Inflammatory macrophage (primary cell): ENCODE results near the gene CAMLG.
"Not testable (repeated sequence)": the region's sequence is repeated elsewhere in the genome, so short reads cannot be mapped to it uniquely, and the experiment has no call there.

Source experiments
- DNase-seq, 2 donors: peaks; one replicate each; pipeline ENCODE4 v3.0.0-alpha.2; 2020 to 2022
- total RNA-seq, 18 experiments: gene quantifications; one replicate each; lab custom pipeline; 2026; ENCODE audit warnings: mixed read lengths in 6 of 18, inconsistent platforms in 2 of 18; lab: John Stamatoyannopoulos, UW

The CAMLG gene
- 8.6 to 31.4 (median 17.5) reads per million in 18 experiments for total RNA-seq

DNA sequence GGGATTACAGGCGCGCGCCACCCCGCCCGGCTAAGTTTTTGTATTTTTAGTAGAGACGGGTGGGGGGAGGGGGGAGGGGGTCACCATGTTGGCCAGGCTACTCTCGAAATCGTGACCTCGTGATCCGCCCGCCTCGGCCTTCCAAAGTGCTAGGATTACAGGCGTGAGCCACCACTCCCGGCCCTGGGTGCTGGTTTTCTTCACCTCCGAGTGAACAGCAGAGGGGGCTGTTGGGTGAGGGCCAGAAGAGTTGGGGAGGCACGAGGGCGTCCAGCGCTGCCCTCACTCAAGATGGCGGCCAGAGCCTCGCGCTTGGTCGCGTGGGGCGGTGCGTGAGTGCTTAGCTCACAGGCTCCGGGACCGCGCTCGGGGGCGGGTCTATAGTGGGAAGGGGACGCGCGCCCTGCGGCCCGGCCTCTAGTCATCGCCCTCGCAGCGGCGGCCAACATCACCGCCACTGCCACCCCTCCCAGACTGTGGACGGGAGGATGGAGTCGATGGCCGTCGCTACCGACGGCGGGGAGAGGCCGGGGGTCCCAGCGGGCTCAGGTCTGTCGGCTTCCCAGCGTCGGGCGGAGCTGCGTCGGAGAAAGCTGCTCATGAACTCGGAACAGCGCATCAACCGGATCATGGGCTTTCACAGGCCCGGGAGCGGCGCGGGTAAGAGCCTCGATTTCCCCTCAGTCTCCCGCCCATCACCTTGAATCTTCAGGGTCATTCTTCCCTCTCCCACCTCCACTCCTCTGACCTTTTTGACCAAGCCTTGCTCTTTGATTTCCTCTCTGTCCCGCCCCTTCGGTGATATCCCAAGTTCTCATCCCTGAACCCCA lies at the start of gene CAMLG:
TSS of gene CAMLG (plus strand) at position 416 of the 830 bp plus-strand sequence. CDS start at position 489, 73 bp downstream.
- DNase-seq: peak; percentile 99

DNA sequence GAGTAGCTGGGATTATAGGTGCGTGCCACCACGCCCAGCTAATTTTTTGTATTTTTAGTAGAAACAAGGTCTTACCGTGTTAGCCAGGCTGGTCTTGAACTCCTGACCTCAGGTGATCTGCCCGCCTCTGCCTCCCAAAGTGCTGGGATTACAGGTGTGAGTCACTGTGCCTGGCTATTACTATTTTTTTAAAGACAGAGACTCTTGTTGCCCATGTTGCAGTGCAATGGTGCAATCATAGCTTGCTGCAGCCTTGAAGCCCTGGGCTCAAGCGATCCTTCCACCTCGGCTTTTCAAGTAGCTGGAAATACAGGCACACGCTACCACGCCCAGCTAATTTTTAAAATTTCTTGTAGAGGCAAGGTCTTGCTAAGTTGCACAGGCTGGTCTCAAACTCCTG lies 48.2 kb upstream of the CAMLG start:
- not testable (repeated sequence) for DNase-seq

GRCh38 chr5:134692722-134693121 lies 45.6 kb upstream of the CAMLG start:
- DNase-seq: no peak

DNA sequence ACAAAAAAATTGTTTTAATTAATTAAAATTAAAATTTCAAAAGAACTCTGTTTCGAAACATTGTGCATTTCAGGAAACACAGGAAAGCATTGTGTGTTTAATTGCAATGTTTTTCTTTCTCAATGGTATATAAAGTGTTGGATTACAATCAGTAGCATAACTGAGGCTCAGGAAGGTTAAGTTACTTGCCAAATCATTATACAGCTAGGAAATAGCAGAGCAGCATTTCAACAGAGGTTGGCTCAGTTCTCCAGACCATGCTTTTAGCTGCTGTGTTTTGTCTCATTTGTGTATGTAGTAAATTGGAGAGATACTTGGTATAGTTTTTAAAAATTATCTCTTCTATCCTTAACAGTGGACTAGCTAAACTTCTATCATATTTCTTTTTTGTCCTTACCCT lies 30.0 kb upstream of the CAMLG start:
- DNase-seq: no peak

DNA sequence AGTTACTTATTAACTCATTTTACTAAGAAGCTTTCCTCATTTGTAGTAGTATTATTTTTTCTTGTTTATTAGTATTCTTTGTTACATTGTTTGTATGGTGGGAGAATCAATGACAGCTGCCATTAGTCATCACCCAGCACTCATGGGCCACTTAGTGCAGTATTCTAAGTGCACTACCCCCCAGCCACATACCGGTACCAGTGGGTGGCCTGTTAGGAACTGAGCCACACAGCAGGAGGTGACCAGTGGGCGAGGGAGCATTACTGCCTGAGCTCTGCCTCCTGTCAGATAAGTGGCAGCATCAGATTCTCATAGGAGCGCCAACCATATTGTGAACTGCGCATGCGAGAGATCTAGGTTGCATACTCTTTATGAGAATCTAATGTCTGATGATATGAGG lies 24.2 kb upstream of the CAMLG start:
- DNase-seq: no peak

DNA sequence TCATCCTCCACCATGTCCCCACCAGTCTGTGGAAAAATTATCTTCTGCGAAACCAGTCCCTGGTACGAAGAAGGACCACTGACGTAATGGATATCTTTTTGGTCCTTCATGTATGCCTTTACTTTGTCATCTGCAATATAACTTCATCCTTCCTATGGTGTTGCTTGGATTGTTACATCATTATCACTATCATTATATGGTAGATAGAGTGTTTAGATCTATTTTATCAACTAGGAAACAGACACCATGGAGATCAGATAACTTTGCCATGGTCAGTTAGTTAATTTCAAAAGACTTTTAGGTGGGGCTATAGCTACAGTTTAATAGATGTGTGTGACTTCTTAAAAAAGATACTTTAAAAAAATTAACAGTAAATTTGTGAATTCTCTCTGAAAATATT lies 23.8 kb upstream of the CAMLG start:
- no peak for DNase-seq

GRCh38 chr5:134715466-134715865 lies 22.9 kb upstream of the CAMLG start:
- not testable (repeated sequence) for DNase-seq

DNA sequence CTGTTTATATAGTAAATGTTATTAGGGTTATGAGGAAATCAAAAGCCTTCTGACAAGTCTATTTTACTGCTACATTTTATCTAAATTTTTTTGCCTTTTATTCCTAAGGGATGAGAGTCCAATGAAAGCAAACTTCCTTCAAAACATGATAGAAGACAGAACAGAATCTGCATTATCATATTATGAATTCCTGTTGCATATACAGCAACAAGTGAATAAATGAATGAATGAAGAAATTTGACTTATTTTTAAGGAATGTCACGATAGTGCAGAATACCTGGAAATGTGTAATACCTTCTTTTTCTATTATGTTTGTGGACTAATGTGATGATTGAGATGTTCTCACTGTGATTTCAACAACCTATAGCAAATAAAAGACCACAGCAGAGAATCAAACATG lies 13.5 kb upstream of the CAMLG start:
- no peak for DNase-seq

DNA sequence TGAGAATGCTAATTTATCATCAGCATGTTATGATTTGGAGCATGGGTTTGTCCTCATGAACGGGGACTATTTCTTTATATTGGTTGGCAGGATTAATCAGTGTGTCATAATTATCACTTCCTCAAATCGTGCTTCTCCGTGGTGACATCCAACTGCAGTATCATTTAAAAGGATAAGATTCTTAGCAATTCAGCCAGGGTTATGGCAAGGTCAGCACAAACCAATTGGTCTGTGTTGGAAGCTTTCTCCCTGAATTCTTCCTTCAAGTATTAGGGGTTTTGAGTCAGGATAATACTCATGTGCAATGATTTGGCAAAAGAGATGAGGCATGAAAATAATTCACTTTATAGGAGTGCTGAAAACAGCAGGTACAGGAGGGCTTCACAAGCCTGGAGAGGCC lies 5.5 kb upstream of the CAMLG start:
- peak in 1 of 2 donors; percentile 6 for DNase-seq

DNA sequence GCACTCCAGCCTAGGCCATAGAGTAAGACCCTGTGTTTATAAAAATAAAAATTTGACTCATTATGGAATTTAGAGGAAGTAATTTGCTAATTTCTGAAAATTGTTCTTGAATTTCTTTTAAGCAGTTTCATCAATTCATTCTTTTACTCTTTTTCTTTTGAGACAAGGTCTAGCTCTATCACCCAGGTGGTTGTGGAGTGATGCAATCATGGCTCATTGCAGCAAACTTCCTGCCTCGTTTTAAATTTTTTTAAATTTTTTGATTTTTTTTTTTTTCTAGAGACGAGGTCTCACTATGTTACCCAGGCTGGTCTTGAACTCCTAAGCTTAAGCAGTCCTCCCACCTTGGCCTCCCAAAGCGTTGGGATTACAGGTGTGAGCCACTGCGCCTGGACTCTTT lies 3.1 kb upstream of the CAMLG start:
- no peak for DNase-seq

DNA sequence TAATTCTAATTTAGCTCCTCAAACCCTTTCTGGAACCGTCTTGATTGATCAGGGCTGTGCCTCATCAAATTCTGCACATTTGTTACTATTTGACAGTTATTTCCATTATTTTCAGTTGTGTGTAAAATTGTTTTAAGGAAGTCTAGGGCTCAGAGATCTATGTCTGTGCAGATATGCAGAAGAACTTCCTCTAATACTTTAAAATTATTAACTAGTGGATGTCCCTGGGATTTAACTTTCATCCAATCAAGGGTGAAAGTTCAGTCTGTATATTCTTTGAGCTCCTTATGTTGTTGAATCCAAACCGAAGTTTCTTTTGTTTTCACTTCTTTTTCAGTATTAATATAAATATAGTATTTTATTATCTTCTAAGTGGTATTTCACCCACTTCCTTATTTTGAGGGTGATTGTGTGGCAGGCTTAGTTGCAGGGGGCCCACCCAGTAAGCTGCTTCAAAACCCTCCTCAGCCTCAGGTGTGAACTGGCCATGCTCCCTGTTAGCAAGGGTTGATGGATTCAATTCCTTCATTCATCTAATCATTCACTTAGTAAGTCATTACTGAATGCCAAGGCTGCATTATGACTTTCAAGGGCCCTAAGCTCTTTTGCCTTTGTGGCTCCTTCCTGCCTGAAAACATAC lies 2.1 kb upstream of the CAMLG start:
- peak; percentile 4 to 64 for DNase-seq

- peak; percentile 42 to 46 for DNase-seq
These were observed 764 bp downstream of the CAMLG start for GRCh38 chr5:134738963-134739661.

GRCh38 chr5:134741052-134741451 lies 2.7 kb downstream of the CAMLG start:
- DNase-seq: no peak

- DNase-seq: no peak
These were observed 3.8 kb downstream of the CAMLG start for GRCh38 chr5:134742134-134742533.

DNA sequence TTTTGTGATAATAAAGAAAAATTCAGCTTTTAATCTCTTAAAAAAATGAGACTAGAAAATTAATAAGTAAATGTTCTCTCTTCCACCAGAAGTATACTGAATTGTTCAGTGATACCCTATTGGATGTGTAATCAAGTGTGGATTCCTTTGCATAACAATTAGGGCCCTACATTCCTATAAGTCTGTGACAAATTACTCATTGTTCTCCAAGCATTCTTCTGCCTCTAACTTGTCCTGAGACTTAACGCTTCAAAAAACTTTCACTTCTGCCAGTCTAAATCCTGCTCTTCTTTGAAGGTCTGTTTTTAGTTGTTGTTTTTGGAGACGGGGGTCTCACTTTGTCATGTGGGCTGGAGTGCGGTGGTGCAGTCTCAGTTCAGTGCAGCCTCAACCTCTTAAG lies 11.1 kb downstream of the CAMLG start:
- no peak for DNase-seq

GRCh38 chr5:134758176-134758503 lies 19.8 kb downstream of the CAMLG start:
- DNase-seq: no peak

GRCh38 chr5:134758504-134759341 lies 20.4 kb downstream of the CAMLG start, which contains the start of gene DDX46:
TSS of gene DDX46 (plus strand) at chr5:134758779. CDS start at chr5:134758939, 160 bp downstream.
- DNase-seq: peak; percentile 94

DNA sequence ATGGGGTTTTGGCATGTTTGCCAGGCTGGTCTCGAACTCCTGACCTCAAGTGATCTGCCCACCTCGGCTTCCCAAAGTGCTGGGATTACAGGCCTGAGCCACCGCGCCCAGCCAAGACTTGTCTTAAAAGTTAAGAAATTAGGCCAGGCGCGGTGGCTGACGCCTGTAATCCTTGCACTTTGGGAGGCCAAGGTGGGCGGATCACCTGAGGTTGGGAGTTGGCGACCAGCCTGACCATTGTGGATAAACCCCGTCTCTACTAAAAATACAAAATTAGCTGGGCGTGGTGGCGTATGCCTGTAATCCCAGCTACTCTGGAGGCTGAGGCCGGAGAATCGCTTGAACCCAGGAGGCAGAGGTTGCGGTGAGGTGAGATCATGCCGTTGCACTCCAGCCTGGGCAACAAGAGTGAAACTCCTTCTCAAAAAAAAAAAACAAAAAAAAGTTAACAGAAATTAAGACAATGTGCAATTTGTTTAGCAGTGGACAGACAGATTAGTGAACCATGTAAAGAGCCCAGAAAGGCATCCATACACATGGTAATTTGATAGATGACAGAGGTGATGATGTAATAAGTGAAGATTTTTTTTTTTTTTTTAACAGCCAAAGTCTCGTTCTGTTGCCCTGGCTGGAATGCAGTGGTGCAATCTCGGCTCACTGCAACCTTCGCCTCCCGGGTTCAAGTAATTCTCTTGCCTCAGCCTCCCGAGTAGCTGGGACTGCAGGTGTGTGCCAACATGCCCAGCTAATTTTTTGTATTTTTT lies 29.4 kb downstream of the CAMLG start:
- DNase-seq: not testable (repeated sequence)

GRCh38 chr5:134769206-134769605 lies 30.9 kb downstream of the CAMLG start:
- peak; percentile 33 to 41 for DNase-seq

DNA sequence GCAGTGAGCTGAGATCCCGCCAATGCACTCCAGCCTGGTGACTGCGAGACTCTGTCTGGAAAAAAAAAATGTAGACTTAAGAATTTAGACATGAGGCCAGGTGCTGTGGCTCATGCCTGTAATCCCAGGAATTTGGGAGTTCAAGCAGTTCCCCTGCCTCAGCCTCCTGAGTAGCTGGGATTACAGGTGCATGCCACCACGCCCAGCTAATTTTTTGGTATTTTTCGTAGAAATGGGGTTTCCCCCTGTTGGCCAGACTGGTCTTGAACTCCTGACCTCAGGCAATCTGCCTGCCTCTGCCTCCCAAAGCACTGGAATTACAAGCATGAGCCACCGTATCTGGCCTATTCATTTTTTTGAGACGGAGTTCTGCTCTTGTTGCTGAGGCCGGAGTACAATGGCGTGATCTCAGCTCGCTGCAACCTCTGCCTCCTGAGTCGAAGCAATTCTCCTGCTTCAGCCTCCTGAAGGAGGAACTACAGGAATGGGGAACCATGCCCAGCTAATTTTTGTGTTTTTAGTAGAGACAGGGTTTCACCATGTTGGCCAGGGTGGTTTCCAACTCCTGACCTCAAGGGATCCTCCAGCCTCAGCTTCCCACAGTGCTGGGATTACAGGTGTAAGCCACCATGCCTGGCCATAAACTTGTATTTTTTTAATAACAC lies 34.2 kb downstream of the CAMLG start:
- peak; percentile 63 to 78 for DNase-seq

DNA sequence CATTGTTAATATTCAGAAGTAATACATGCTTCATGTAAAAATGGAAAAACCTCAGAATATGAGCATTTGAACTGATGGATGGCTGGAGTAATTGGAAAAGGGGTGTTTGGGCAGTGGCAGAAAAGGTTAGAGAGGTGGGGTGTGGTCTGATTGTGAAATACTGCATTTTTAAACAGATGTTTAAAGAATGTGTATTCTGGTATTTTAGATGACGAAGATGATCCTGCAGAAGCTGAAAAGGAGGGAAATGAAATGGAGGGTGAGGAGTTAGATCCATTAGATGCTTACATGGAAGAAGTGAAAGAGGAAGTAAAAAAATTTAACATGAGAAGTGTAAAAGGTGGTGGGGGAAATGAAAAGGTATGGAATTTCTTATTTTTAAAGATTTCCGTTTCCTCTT lies 39.0 kb downstream of the CAMLG start:
- DNase-seq: no peak
